GM12878 (cell line): ENCODE data around the gene PKDREJ. TPM values are rescaled to one million over a fixed set of nuclear protein-coding genes. Genes with fewer than 3 reads are reported as not detected.

Experiments used
- ATAC-seq: fragments of 200-7000 bp; cut with Tn5 transposase; 3 replicates; pipeline ENCODE4 v1.9.1; 2020; ENCODE audit warnings: mild to moderate bottlenecking, moderate library complexity
- BruUV-seq: library from RNA; stranded (reverse); fragments of 400-500 nt; replicated peaks from 2 replicates; lab custom pipeline; 2021; lab: Mats Ljungman, UMichigan
- CTCF ChIA-PET: fragments of 300-600 bp; sonication (Branson Sonifier 250); formaldehyde crosslinking; extraction: SDS; loops from one replicate; lab custom pipeline; 2021; ENCODE audit warnings: inconsistent platforms; lab: Yijun Ruan, JAX
- POLR2A ChIA-PET: fragments of 350-600 bp; formaldehyde crosslinking; extraction: SDS; loops from one replicate; lab custom pipeline; 2021; ENCODE audit warnings: inconsistent platforms; lab: Charles Lee
- RAD21 ChIA-PET: fragments of 300-600 bp; sonication (Branson Sonifier 250); formaldehyde crosslinking; loops from one replicate; lab custom pipeline; 2023; ENCODE audit warnings: antibody characterized with exemption; ENCODE audit not compliant: unreplicated experiment; lab: Charles Lee
- SMC1A ChIA-PET: fragments of 300-600 bp; sonication (Branson Sonifier 250); formaldehyde crosslinking; loops from one replicate; lab custom pipeline; 2023; ENCODE audit not compliant: unreplicated experiment, uncharacterized antibody; lab: Charles Lee
- DNase-seq: peaks from one replicate; pipeline ENCODE4 v3.0.0-alpha.2; 2011; ENCODE audit warnings: low read depth, low spot score
- FAIRE-seq: peaks from 3 replicates; lab custom pipeline; 2011; peaks lifted over from hg19 to GRCh38; lab: Jason Lieb, UNC
- H2AFZ ChIP-seq: 2 replicates; pipeline ENCODE4 v1.6.0; 2011; ENCODE audit warnings: low read depth, low read length, control low read depth; ENCODE audit not compliant: control insufficient read depth
- H3K27ac ChIP-seq: 2 replicates; pipeline ENCODE4 v1.5.1; 2011; ENCODE audit warnings: control low read depth; ENCODE audit not compliant: control insufficient read depth, insufficient read depth
- H3K27me3 ChIP-seq, 2 experiments: replicated peaks in 1 of 2; 2 replicates each; pipeline versions ENCODE4 v1.6.0 to v1.6.1; 2011; ENCODE audit warnings: low read length in 1 of 2; ENCODE audit not compliant: control insufficient read depth in 2 of 2, insufficient read depth in 2 of 2
- H3K36me3 ChIP-seq, 2 experiments: 2 replicates each; pipeline ENCODE4 v1.5.1; 2011; ENCODE audit warnings: low read length in 1 of 2; ENCODE audit not compliant: control insufficient read depth in 2 of 2, insufficient read depth in 2 of 2
- H3K4me1 ChIP-seq: 2 replicates; pipeline ENCODE4 v1.6.1; 2011; ENCODE audit warnings: mild to moderate bottlenecking, low read length, moderate library complexity, mixed read lengths; ENCODE audit not compliant: control insufficient read depth, insufficient read depth
- H3K4me2 ChIP-seq: 2 replicates; pipeline ENCODE4 v1.6.0; 2011; ENCODE audit warnings: control low read depth; ENCODE audit not compliant: control insufficient read depth, insufficient read depth
- H3K4me3 ChIP-seq: fragments of 200-600 bp; sonication (generic); 2 replicates; pipeline ENCODE4 v1.5.1; 2016
- H3K79me2 ChIP-seq: 2 replicates; pipeline ENCODE4 v1.6.0; 2011; ENCODE audit warnings: low read length; ENCODE audit not compliant: control insufficient read depth, insufficient read depth
- H3K9ac ChIP-seq: 2 replicates; pipeline ENCODE4 v1.8.0; 2011; ENCODE audit warnings: low read length, control low read depth, mixed read lengths; ENCODE audit not compliant: control insufficient read depth, insufficient read depth
- H3K9me3 ChIP-seq: replicated peaks from 3 replicates; pipeline ENCODE4 v1.5.1; 2011; ENCODE audit warnings: mild to moderate bottlenecking, low read length; ENCODE audit not compliant: control insufficient read depth, insufficient read depth
- H4K20me1 ChIP-seq: 2 replicates; pipeline ENCODE4 v1.6.0; 2011; ENCODE audit not compliant: control insufficient read depth, insufficient read depth
- BCL11A ChIP-seq: IDR thresholded peaks from 2 replicates; pipeline ENCODE4 v1.6.1; 2011; ENCODE audit warnings: low read depth, low read length
- BRCA1 ChIP-seq: IDR thresholded peaks from 2 replicates; pipeline ENCODE4 v1.6.1; 2011; ENCODE audit warnings: low read depth, low read length, improper control_type of control experiment
- CUX1 ChIP-seq: IDR thresholded peaks from 2 replicates; pipeline ENCODE4 v1.6.1; 2012; ENCODE audit warnings: improper control_type of control experiment, low read depth, low read length; ENCODE audit not compliant: insufficient replicate concordance
- EP300 ChIP-seq, 2 experiments: fragments of 150-350 bp in 1 of 2; IDR thresholded peaks; 2 replicates each; pipeline ENCODE4 v1.6.1; 2011 to 2012; ENCODE audit warnings: low read depth in 2 of 2, low read length in 2 of 2, borderline replicate concordance in 1 of 2, improper control_type of control experiment in 1 of 2, inconsistent platforms in 1 of 2; ENCODE audit not compliant: control insufficient read depth in 1 of 2
- FOXK2 ChIP-seq: fragments of 450-650 bp; IDR thresholded peaks from 2 replicates; pipeline ENCODE4 v1.6.1; 2017; ENCODE audit warnings: mild to moderate bottlenecking, moderate library complexity
- NFYB ChIP-seq: IDR thresholded peaks from 2 replicates; pipeline ENCODE4 v1.6.1; 2011; ENCODE audit warnings: low read depth, mild to moderate bottlenecking, low read length, improper control_type of control experiment, moderate library complexity; ENCODE audit not compliant: insufficient read depth
- ZNF207 ChIP-seq: fragments of 450-650 bp; IDR thresholded peaks from 2 replicates; pipeline ENCODE4 v1.6.1; 2014; ENCODE audit warnings: antibody characterized with exemption, mild to moderate bottlenecking, borderline replicate concordance
- WGBS: methylation state at CpG from one replicate; pipeline ENCODE4 v1.1.6; 2016; ENCODE audit warnings: low lambda C conversion rate; ENCODE audit not compliant: insufficient replicate concordance, insufficient coverage; ENCODE audit errors: missing lambda C conversion rate; 5-methylcytosine and 5-hydroxymethylcytosine counted together
- in situ Hi-C: fragments of 300-500 bp; cut with MboI; formaldehyde crosslinking; loops from 9 replicates; pipeline ENCODE4 v1.14.3; 2018; ENCODE audit warnings: mixed read lengths
- intact Hi-C: fragments of 100-400 bp; cut with micrococcal nuclease; formaldehyde crosslinking; loops from one replicate; pipeline ENCODE4 v1.14.2; 2022; ENCODE audit not compliant: unreplicated experiment
- polyA plus RNA-seq, 11 experiments: library from polyadenylated mRNA; depleted of rRNA in 4 of 11; unstranded in 6 of 11; stranded (reverse) in 5 of 11; fragments of >200 nt; fragmentation: Nextera tagmentation in 4 of 11; fragmentation: Illumina TruSeq in 1 of 11; extraction: Ambion mirVana in 4 of 11; extraction: Trizol in 1 of 11; gene quantifications; 1 replicate in 1 of 11; 2 replicates in 10 of 11; pipeline versions ENCODE4 v1.2.1 to v1.2.3, GENCODE V29; 2011 to 2016; ENCODE audit warnings: inconsistent platforms in 2 of 11, missing spikeins in 2 of 11, low read depth in 1 of 11
- total RNA-seq, 4 experiments: library from RNA; depleted of rRNA in 3 of 4; stranded (reverse); fragments of >200 nt in 3 of 4; fragmentation: Illumina TruSeq in 1 of 4; extraction: Trizol in 1 of 4; gene quantifications; 2 replicates each; pipeline versions ENCODE4 v1.2.1 to v1.2.3, GENCODE V29; 2013 to 2021

PKDREJ gene
- total and polyA plus RNA-seq, 10 of the 15 experiments (the other 5 are each of a cell fraction or from before 2014, with no cell fraction given): 0.02 to 0.03 TPM; not detected in 8

- FAIRE-seq (no peak), ATAC-seq (no peak)
- RAD21 ChIA-PET: no interaction called here
- Histone ChIP-seq H3K27ac (no peak overlapping the region), H3K9ac (no peak overlapping the region), H4K20me1 (no peaks in the 10 kb centered on the region)
- POLR2A ChIA-PET: no interaction called here
- SMC1A ChIA-PET: no interaction called here
- intact Hi-C loops: no loop called here
- CTCF ChIA-PET: no interaction called here
- TF ChIP-seq FOXK2 (no peak), NFYB (no peak)
- TF ChIP-seq, all 136 proteins: peak for 0
- Histone ChIP-seq H3K9me3 (no peaks in the 10 kb centered on the region), H3K4me2 (no peak overlapping the region), H2AFZ (no peak overlapping the region), H3K36me3 (no peaks in the 10 kb centered on the region), H3K79me2 (no peaks in the 10 kb centered on the region), H3K4me1 (no peaks in the 10 kb centered on the region), H3K27me3 (no peaks in the 10 kb centered on the region), H3K4me3 (no peak overlapping the region)
- in situ Hi-C loops: no loop called here
- DNase-seq: no peak
- 97% methylated on average over 8 of the region's 8 CpGs for WGBS
- BruUV-seq: no TSS peak
These were observed 33.4 kb downstream of the PKDREJ start for GRCh38 chr22:46229701-46230100.

DNA sequence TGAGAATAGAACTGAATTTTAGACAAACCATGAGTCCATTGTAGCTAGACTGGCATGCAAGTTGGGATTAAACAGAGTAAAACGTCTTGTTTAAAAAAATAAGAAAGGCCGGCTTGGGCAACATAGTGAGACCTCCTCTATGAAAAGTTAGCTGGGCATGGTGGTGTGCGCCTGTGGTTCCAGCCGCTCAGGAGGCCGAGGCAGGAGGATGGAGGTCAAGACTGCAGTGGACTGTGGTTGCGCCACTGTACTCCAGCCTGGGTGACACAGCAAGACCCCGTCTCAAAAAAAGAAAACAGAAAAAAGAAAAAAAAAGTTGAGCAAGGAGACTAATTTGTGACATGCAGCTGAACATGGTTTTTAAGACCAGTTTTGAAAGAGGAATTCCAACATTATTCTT is 36.6 kb downstream of the PKDREJ start:
- H3K4me3 ChIP-seq: no peak overlapping the region
- RAD21 ChIA-PET: no interaction called here
- no peaks in the 10 kb centered on the region for H4K20me1 ChIP-seq
- H3K27me3 ChIP-seq: no peaks in the 10 kb centered on the region
- no peaks in the 10 kb centered on the region for H3K36me3 ChIP-seq
- no peak overlapping the region for H3K27ac ChIP-seq
- in situ Hi-C loops (no loop called here), intact Hi-C loops (no loop called here)
- FAIRE-seq: no peak
- DNase-seq: no peak
- SMC1A ChIA-PET: no interaction called here
- POLR2A ChIA-PET: no interaction called here
- no peaks in the 10 kb centered on the region for H3K9me3 ChIP-seq
- CTCF ChIA-PET: interaction anchor here (0.6 kb wide), 1 partner anchor 307 kb away, joined by 3 read pairs; no protein-coding TSS in a partner anchor
- no peaks in the 10 kb centered on the region for H3K4me1 ChIP-seq
- BruUV-seq: no TSS peak
- no peak overlapping the region for H2AFZ ChIP-seq
- no peak overlapping the region for H3K9ac ChIP-seq
- no peak for ATAC-seq
- no peaks in the 10 kb centered on the region for H3K79me2 ChIP-seq
- TF ChIP-seq CUX1 (no peak), BCL11A (no peak), ZNF207 (no peak), BRCA1 (no peak), EP300 (IDR thresholded peaks at IDR 0.05; ENCODE audit: borderline replicate concordance in 1 of 2, control insufficient read depth in 1 of 2, low read depth in 2 of 2, low read length in 2 of 2) (no peak)
- no peak overlapping the region for H3K4me2 ChIP-seq
- 99% methylated on average over 7 of the region's 7 CpGs for WGBS
